DND-41 (cell line): ENCODE results near the gene EN1.

Source experiments
- ATAC-seq: fragments of 200-7000 bp; cut with Tn5 transposase; 3 replicates; pipeline ENCODE4 v1.9.1; 2021; ENCODE audit warnings: low read depth; ENCODE audit not compliant: insufficient read depth
- DNase-seq: peaks from one replicate; pipeline ENCODE4 v3.0.0-alpha.2; 2020
- H2AFZ ChIP-seq: 2 replicates; pipeline ENCODE4 v1.6.0; 2012; ENCODE audit warnings: low read depth, low read length
- H3K27ac ChIP-seq: 2 replicates; pipeline ENCODE4 v1.5.1; 2012; ENCODE audit warnings: low read length, inconsistent platforms
- H3K27me3 ChIP-seq: fragments of 200-600 bp; sonication (generic); 2 replicates; pipeline ENCODE4 v1.6.0; 2012; ENCODE audit warnings: low read length, mild to moderate bottlenecking, inconsistent platforms; ENCODE audit not compliant: insufficient read depth, poor library complexity
- H3K36me3 ChIP-seq: 2 replicates; pipeline ENCODE4 v1.5.1; 2012; ENCODE audit warnings: low read length, inconsistent platforms; ENCODE audit not compliant: insufficient read depth
- H3K4me1 ChIP-seq: 2 replicates; pipeline ENCODE4 v1.5.1; 2012; ENCODE audit warnings: mild to moderate bottlenecking, low read length; ENCODE audit not compliant: insufficient read depth
- H3K4me2 ChIP-seq: 2 replicates; pipeline ENCODE4 v1.6.0; 2012; ENCODE audit warnings: mild to moderate bottlenecking, moderate library complexity, low read length, inconsistent platforms; ENCODE audit not compliant: insufficient read depth
- H3K4me3 ChIP-seq, 2 experiments: fragments of 200-600 bp in 1 of 2; shearing (Covaris generic) in 1 of 2; 2 replicates each; pipeline ENCODE4 v1.5.1; 2012 to 2016; ENCODE audit warnings: inconsistent platforms in 2 of 2, low read length in 2 of 2, mild to moderate bottlenecking in 2 of 2, low read depth in 1 of 2, moderate library complexity in 1 of 2
- H3K79me2 ChIP-seq: 2 replicates; pipeline ENCODE4 v1.6.0; 2012; ENCODE audit warnings: low read length, inconsistent platforms; ENCODE audit not compliant: insufficient read depth
- H3K9ac ChIP-seq: 2 replicates; pipeline ENCODE4 v1.6.0; 2012; ENCODE audit warnings: low read depth, mild to moderate bottlenecking, inconsistent platforms, low read length, moderate library complexity
- H3K9me3 ChIP-seq: 2 replicates; pipeline ENCODE4 v1.5.1; 2012; ENCODE audit warnings: low read length, moderate library complexity, mild to moderate bottlenecking, inconsistent platforms; ENCODE audit not compliant: insufficient read depth, severe bottlenecking
- H4K20me1 ChIP-seq: 2 replicates; pipeline ENCODE4 v1.6.0; 2012; ENCODE audit warnings: low read length; ENCODE audit not compliant: insufficient read depth
- EZH2 ChIP-seq: IDR thresholded peaks from 3 replicates; pipeline ENCODE4 v1.6.1; 2012; ENCODE audit warnings: borderline replicate concordance, low read depth, mild to moderate bottlenecking, moderate library complexity, low read length, inconsistent platforms; ENCODE audit not compliant: severe bottlenecking
- TF ChIP-seq, protein P1 (sequence below): IDR thresholded peaks from 2 replicates; pipeline ENCODE4 v1.5.1; 2012; ENCODE audit warnings: borderline replicate concordance, low read length, moderate library complexity, mild to moderate bottlenecking; ENCODE audit not compliant: poor library complexity, severe bottlenecking; ENCODE audit errors: extremely low read depth

The EN1 gene

DNA sequence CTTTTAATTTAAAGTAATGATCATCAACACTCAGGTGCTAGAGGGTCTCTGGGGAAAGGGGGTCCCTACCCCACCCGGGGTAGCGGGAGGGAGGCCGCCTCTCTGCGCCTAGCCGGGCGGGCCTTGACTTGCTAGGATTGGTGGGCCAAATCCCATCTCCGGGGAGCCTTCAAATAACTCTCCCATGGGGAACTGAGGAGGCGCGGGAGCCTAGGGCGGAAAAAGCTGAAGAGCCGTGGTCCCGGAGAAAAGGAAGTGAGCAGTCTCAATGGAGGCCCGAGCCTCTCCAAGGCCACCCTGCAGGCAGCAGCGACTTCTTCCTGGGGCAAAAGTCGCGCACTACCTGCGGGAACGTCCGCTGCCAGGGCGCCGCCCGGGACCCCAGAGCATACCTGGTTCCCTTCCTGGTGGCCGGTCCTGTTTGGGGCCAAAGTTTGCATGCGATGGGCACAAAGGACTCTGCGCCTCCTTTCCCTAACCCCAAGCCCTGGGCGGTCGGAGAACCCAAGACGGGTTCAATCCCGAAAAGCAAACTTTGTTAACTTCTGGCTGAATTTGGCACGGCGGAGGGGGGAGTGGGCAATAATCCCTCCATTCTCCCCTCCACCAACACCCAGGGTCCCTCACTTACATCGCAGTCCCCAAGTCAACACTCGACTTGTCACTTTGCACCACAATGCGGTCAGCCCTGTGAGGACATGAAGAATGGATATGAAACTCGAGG is 13.6 kb downstream of the EN1 start:
- TF ChIP-seq, protein P1, sequence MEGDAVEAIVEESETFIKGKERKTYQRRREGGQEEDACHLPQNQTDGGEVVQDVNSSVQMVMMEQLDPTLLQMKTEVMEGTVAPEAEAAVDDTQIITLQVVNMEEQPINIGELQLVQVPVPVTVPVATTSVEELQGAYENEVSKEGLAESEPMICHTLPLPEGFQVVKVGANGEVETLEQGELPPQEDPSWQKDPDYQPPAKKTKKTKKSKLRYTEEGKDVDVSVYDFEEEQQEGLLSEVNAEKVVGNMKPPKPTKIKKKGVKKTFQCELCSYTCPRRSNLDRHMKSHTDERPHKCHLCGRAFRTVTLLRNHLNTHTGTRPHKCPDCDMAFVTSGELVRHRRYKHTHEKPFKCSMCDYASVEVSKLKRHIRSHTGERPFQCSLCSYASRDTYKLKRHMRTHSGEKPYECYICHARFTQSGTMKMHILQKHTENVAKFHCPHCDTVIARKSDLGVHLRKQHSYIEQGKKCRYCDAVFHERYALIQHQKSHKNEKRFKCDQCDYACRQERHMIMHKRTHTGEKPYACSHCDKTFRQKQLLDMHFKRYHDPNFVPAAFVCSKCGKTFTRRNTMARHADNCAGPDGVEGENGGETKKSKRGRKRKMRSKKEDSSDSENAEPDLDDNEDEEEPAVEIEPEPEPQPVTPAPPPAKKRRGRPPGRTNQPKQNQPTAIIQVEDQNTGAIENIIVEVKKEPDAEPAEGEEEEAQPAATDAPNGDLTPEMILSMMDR = no peak
- TF ChIP-seq EZH2 = no peak
- no peak overlapping the region for H3K9ac ChIP-seq
- no peak overlapping the region for H3K27ac ChIP-seq
- H3K9me3 ChIP-seq = no peaks in the 10 kb centered on the region
- no peaks in the 10 kb centered on the region for H3K36me3 ChIP-seq
- no peaks in the 10 kb centered on the region for H3K4me1 ChIP-seq
- peaks cover 3% of the 10 kb centered on the region; the same call in 1 of the 2 replicates for H4K20me1 ChIP-seq
- H3K27me3 ChIP-seq = no peaks in the 10 kb centered on the region
- ATAC-seq (no peak), DNase-seq (no peak)
- H3K4me2 ChIP-seq = no peak overlapping the region
- no peak overlapping the region for H3K4me3 ChIP-seq
- H3K79me2 ChIP-seq = no peaks in the 10 kb centered on the region
- H2AFZ ChIP-seq = no peak overlapping the region

DNA sequence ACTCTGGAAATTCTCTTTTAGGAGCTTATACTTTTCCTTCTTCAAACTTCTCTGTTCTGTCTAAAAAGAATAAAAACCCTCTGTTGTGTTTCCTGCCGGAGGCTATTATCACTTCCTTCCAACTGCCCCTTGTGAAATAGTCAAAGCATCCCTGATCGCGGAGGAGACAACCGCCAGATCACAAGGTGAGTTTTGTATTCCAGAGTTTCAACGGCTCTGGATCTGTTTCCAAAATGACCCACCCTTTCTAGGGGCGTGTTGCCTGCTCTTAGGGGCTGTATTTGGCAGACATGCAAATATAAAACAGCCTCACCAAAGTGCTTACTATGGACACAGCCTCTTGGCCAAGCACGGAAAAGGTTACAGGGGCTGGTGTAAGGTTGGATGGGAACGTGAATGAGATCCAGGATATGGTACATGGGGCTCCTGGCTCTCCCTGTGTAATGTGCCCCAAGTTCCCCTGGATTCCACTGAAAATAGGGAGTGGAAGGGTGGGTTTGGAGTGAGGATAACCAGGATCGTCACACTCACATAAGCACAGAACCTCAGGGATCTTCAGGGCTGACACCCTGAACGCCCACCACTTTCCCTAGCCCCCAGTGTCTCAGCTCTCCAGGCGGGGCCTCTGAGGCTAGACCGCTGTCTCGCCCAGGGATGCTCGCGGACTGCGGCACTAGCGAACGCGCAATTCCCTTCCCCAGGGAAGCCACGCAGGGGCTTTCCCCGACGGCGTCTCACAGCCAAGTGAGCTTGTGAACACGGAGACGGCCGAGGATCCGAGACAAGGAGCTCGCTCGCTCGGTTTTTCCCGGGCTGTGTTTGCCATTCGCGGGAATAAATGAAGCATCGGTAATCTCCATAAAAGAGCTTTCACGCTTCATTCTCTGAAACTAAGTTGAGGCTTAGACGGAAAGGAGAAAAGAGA is 14.4 kb downstream of the EN1 start:
- Histone ChIP-seq H3K4me2 (no peak overlapping the region), H3K27ac (no peak overlapping the region), H3K4me1 (no peaks in the 10 kb centered on the region), H3K27me3 (no peaks in the 10 kb centered on the region), H4K20me1 (peaks cover 3% of the 10 kb centered on the region; the same call in 1 of the 2 replicates), H3K4me3 (no peak overlapping the region), H2AFZ (no peak overlapping the region), H3K79me2 (no peaks in the 10 kb centered on the region), H3K36me3 (no peaks in the 10 kb centered on the region), H3K9me3 (no peaks in the 10 kb centered on the region), H3K9ac (no peak overlapping the region)
- TF ChIP-seq, protein P1 = no peak
- no peak for TF ChIP-seq EZH2
- ATAC-seq = no peak
- no peak for DNase-seq

- H4K20me1 ChIP-seq = no peaks in the 10 kb centered on the region
- H3K9me3 ChIP-seq = no peaks in the 10 kb centered on the region
- H2AFZ ChIP-seq = no peak overlapping the region
- H3K4me2 ChIP-seq = no peak overlapping the region
- no peak for DNase-seq
- H3K9ac ChIP-seq = no peak overlapping the region
- no peaks in the 10 kb centered on the region for H3K36me3 ChIP-seq
- no peak for ATAC-seq
- no peaks in the 10 kb centered on the region for H3K79me2 ChIP-seq
- H3K4me1 ChIP-seq = no peaks in the 10 kb centered on the region
- no peak overlapping the region for H3K4me3 ChIP-seq
- no peak overlapping the region for H3K27ac ChIP-seq
- TF ChIP-seq, protein P1 = no peak
- no peak for TF ChIP-seq EZH2
- no peaks in the 10 kb centered on the region for H3K27me3 ChIP-seq
Observed at GRCh38 chr2:118832071-118832790, 15.2 kb downstream of the EN1 start.
